ENCODE results near the gene C2orf74.
"Not testable (repeated sequence)": the region's sequence is repeated elsewhere in the genome, so short reads cannot be mapped to it uniquely, and the experiment has no call there.

The C2orf74 gene

GRCh38 chr2:61176755-61177726 is 15.1 kb downstream of the C2orf74 start:
- peak; percentile 97 for DNase-seq

- DNase-seq, result peak; percentile 64
Measured at GRCh38 chr2:61177727-61178549, 15.9 kb downstream of the C2orf74 start.

- DNase-seq, result no peak
Measured at GRCh38 chr2:61178603-61179545, 16.9 kb downstream of the C2orf74 start.

GRCh38 chr2:61179701-61180639 is 18.0 kb downstream of the C2orf74 start:
- peak; percentile 68 for DNase-seq

GRCh38 chr2:61180686-61181085 is 18.7 kb downstream of the C2orf74 start:
- DNase-seq, result no peak

- no peak for DNase-seq
Measured at GRCh38 chr2:61181382-61182058, 19.5 kb downstream of the C2orf74 start.

GRCh38 chr2:61182059-61182383 is 20.0 kb downstream of the C2orf74 start:
- DNase-seq, result no peak

- DNase-seq, result no peak
Measured at GRCh38 chr2:61183795-61184194, 21.8 kb downstream of the C2orf74 start.

GRCh38 chr2:61184263-61184662 is 22.3 kb downstream of the C2orf74 start:
- DNase-seq, result no peak

GRCh38 chr2:61185231-61185728 is 23.3 kb downstream of the C2orf74 start:
- no peak for DNase-seq

- no peak for DNase-seq
Measured at GRCh38 chr2:61187085-61187484, 25.1 kb downstream of the C2orf74 start.

- no peak for DNase-seq
Measured at GRCh38 chr2:61193670-61194561, 31.9 kb downstream of the C2orf74 start.

- DNase-seq, result not testable (repeated sequence)
Measured at GRCh38 chr2:61194646-61195045, 32.7 kb downstream of the C2orf74 start.

GRCh38 chr2:61196671-61197070 is 34.7 kb downstream of the C2orf74 start:
- DNase-seq, result no peak

GRCh38 chr2:61205132-61205531 is 43.1 kb downstream of the C2orf74 start:
- no peak for DNase-seq

GRCh38 chr2:61210332-61210981 is 48.5 kb downstream of the C2orf74 start:
- DNase-seq, result no peak

GRCh38 chr2:61214171-61214570 is 52.2 kb downstream of the C2orf74 start:
- no peak for DNase-seq
